NCI-H460 (cell line): ENCODE results near the gene ITGB3. TPM values are rescaled to one million over a fixed set of nuclear protein-coding genes. Genes with fewer than 3 reads are reported as not detected.
A peak's percentile ranks its signal among the peaks of the same experiment; 100 is the strongest.

Experiments used
- DNase-seq: peaks from one replicate; pipeline ENCODE4 v3.0.0-alpha.2; 2016; ENCODE audit warnings: low read depth; ENCODE audit errors: extremely low read depth
- total RNA-seq: library from RNA; depleted of rRNA; stranded (reverse); fragments of >200 nt; shearing (Covaris generic); gene quantifications from 2 replicates; pipeline ENCODE4 v1.2.3, GENCODE V29; 2014

Gene ITGB3
- total RNA-seq, 1 experiment from 2014 or later = not detected

DNA sequence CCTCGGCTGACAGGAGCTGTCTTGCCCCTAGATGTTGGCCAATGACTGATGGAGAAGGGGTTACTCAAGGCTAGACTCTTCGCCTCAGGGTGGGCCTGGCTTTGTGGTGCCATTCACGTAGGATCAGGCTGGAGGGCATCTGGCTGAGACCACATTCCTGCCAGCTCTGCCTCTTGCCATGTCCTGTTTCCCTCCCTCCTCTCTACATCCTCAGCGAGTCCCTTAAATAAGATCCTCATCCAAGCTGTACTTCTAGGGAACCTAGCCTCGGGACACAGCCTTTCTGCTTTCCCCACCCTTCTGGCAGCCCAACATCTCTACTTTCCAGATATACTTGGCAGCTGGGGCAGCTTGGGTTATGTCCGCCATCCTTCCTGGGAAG is 42.2 kb downstream of the ITGB3 start:
- DNase-seq = no peak

- DNase-seq = no peak
Measured at GRCh38 chr17:47297661-47298400, 44.2 kb downstream of the ITGB3 start.

- no peak for DNase-seq
Measured at GRCh38 chr17:47298712-47299111, 45.1 kb downstream of the ITGB3 start.

- no peak for DNase-seq
Measured at GRCh38 chr17:47299239-47299910, 45.7 kb downstream of the ITGB3 start.

GRCh38 chr17:47300718-47301117 is 47.1 kb downstream of the ITGB3 start:
- no peak for DNase-seq

DNA sequence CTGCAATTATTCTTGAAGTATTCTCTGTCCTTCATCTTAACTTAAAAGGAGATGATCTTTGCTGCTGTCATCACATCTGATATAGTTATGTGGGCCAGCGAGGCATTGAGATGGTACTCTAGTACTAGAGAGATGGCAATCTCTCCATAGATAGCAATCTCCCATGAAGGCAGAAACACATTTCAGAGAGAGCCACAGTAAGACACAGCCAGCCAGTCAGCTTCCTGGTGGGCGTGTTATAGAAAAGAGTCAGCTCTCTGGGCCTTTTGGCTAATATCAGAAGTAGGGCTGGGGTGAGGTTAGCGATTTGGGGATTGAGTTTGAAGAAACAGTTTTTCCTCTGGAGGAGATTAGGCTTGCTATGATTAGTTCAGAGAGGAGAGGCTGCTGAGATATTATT is 47.5 kb downstream of the ITGB3 start:
- no peak for DNase-seq

GRCh38 chr17:47301831-47302230 is 48.2 kb downstream of the ITGB3 start:
- DNase-seq = no peak

- DNase-seq = no peak
Measured at GRCh38 chr17:47304186-47304585, 50.6 kb downstream of the ITGB3 start.

GRCh38 chr17:47305302-47305923 is 51.8 kb downstream of the ITGB3 start:
- DNase-seq = no peak

DNA sequence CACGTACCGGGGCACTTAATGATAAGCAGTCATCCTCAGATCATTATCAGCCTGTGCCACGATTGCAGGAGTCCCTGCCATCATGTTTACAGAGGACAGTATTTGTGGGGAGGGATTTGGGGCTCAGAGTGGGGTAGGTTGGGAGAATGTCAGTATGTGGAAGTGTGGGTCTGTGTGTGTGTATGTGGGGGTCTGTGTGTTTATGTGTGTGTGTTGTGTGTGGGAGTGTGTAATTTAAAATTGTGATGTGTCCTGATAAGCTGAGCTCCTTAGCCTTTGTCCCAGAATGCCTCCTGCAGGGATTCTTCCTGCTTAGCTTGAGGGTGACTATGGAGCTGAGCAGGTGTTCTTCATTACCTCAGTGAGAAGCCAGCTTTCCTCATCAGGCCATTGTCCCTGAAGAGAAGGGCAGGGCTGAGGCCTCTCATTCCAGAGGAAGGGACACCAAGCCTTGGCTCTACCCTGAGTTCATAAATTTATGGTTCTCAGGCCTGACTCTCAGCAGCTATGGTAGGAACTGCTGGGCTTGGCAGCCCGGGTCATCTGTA is 56.6 kb downstream of the ITGB3 start:
- no peak for DNase-seq

DNA sequence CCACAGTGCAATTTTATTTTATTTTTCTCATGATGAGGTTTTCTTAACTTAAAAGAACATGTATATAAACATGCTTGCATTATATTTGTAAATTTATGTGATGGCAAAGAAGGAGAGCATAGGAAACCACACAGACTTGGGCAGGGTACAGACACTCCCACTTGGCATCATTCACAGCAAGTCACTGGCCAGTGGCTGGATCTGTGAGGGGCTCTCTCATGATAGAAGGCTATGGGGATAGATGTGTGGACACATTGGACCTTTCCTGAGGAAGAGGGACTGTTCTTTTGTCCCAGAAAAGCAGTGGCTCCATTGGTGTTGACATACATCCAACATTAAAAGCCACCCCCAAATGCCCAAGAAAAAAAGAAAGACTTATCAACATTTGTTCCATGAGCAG is 57.8 kb downstream of the ITGB3 start:
- no peak for DNase-seq

- peak; percentile 60 for DNase-seq
Measured at GRCh38 chr17:47315451-47316266, 62.0 kb downstream of the ITGB3 start.

DNA sequence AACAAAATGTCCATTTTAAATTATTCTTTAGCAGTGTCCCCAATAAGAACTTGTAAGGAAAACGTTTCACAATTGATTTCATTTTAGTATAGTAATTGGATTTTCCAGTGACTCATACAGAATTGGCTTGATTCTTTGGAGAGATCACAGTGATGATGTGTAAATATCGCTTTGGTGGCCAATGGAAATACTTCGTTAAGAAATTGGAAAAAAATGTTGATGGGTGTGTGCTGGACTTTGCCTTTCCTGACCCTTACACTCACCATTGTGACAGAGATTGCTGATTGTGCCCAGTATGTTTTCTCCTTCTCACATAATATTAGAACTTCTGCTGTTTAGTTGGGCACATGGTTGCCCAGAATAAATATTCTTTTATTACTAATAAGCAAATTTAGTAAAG is 62.7 kb downstream of the ITGB3 start:
- no peak for DNase-seq

DNA sequence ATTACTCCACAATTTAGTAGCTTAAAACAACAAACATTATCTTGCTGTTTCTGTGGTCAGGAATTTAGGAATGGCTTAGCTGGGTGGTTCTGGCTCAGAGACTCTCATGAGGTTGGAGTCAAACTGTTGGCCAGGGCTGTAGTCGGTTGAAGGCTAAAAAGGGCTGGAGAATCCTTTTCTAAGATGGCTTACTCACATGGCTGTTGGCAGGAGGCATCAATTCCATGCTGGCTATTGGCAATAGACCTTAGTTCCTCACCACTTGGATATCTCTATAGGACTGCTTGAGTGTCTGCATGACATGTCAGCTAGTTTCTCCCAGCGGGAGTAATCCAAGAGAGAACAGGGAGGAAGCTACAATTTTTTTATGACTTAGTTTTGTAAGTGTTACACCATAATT is 63.5 kb downstream of the ITGB3 start:
- DNase-seq = no peak

DNA sequence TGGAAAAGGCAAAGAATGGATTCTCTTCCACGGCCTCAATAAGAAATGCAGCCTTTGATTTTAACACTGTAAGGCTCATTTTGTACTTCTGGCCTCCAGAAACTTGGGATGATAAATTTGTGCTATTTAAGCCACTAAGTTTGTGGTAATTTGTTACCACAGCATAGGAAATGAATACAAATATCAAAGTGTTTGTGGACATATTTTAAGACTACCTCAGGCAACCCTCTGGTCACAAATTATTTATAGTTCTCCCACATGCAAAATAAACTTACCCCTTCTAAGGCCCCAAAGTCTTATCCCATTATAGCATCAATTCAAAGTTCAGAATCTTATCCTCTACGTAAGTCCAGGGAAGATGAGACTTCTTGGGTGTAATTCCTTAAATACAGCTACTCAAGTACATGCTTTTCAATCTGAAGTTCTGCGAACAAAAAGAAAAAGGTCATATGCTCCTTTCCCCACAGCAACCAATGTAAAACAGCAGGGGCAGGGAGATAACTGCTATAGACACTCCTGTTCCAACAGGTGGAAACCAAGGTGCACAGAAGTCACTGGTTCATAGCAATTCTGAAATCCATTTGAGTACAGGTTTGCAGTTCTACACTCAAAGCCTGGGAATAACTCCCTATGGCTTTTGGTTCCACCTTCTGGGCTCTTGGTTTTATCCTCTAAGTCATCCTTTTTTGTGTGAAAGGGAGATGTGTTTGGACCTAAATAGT is 64.7 kb downstream of the ITGB3 start:
- DNase-seq = no peak

DNA sequence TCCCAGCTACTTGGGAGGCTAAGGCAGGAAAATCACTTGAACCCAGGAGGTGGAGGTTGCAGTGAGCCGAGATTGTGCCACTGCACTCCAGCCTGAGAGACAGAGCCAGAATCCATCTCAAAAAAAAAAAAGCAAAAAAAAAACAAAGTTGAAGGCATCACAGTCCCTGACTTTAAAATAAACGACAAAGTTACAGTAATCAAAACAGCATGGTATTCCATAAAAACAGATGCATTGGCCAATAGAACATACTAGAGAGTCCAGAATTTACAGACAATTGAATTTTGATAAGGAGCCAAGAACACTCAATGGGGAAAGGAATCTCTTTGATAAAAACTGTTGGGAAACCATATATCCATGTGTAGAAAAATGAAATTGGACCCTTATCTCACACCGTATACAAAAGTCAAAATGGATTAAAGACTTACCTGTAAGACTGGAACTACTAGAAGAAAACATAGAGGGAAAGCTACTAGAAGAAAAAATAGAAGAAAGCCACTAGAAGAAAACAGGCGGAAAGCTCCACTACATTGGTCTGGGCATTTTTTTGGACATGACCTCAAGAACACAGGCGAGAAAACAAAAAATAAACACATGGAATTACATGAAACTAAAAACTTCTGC is 67.4 kb downstream of the ITGB3 start:
- no peak for DNase-seq

DNA sequence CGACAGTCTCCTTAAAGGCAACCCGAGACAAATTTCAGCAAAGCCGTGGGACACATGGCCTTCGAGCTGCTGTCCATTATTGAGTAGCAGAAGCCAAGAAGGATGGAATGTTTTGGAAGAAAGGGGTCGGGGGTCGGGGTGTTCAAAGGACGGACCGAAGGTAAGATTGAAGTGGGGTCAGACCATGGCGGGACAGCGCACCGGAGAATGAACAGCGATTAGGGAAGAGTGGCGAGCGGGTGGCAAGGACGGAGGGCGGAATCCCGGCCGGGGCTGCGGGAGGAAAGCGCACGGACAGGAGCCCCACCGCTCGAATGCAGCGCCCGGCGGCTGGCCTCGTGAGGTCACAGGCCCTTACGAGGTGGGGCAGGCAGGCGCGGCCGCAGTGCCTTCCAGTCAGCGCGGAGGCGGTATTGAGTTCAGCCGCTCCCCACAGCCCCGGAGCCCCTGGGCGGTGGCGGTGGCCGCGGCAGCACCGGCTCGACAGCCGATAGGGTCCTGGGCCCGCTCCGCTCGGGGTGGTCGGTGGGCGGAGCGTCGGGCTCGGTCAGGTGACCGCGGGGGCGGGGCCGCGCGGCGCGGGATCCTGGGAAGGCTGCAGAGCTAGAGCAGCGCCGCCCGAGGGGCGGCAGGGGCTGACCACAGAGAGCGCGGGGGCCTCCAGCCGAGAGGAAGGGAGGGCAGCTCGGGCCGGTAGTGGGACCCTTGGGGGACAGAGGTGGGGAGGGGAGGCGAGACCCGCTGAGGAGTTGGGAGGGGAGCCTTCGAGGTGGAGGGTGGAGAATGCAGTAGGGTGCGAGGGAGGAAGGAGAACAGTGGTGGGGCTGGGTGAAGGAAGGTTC is 70.0 kb downstream of the ITGB3 start, which contains the start of gene EFCAB13:
EFCAB13 (plus strand) TSS at position 574 of the 842 bp plus-strand sequence. CDS start 4,399 bp downstream, outside the sequence.
- peak; percentile 80 for DNase-seq

DNA sequence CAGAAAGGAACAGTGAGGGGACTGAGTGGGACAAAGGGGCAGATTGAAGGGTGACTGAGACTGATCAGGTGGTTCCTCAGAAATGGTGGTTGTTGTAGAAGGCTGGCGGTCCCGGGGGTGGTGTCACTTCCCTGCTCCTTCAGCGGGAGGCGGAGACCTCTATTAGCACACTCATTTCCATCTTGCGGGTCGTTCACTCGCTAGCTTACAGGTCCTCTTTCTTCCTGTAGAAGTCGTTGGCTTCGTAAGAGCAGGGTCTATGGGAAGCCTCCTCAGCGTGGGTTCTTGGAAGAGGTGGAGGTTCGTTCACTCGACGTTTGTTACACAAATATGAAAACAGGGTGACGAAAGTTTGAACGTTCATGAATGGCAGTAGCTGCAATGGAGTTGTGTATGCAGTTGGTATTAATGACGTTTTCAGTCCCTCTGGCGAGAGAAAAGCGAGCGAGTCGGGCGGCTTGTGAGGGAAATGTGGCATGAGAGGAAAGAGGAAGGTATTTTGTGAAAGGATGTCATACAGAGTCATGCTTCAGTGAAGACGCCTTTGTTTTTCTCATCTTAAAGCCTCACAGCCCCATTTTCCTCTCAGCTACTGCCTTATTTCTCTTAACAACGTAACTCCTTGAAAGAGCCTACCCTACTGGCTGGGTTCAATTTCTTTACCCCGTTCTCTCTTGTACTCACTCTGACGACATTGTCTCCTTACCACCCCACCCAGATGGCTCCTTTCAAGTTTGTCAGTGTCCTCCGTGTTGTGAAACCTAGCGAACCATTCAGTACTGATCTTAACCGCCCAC is 70.8 kb downstream of the ITGB3 start:
- peak; percentile 12 for DNase-seq
